Activated T-cell treated with anti-CD3 and anti-CD28 coated beads, Interleukin-2, amount 50 U/mL, for 48 hours (primary cell): Measurements from ENCODE around the gene IQGAP3.

Source experiments
- DNase-seq, 2 experiments: peaks; one replicate each; pipeline ENCODE4 v3.0.0-alpha.2; 2020

IQGAP3 gene

GRCh38 chr1:156495401-156496140 is 76.8 kb downstream of the IQGAP3 start:
- DNase-seq: peak in 1 of 2 experiments; percentile 21

GRCh38 chr1:156494309-156494895 is 78.0 kb downstream of the IQGAP3 start:
- DNase-seq: no peak

- DNase-seq: no peak
Measured at GRCh38 chr1:156493742-156494141, 78.6 kb downstream of the IQGAP3 start.

- DNase-seq: no peak
Measured at GRCh38 chr1:156493154-156493631, 79.2 kb downstream of the IQGAP3 start.

- DNase-seq: no peak
Measured at GRCh38 chr1:156492591-156493080, 79.7 kb downstream of the IQGAP3 start.

- DNase-seq: no peak
Measured at GRCh38 chr1:156492013-156492590, 80.3 kb downstream of the IQGAP3 start.

- no peak for DNase-seq
Measured at GRCh38 chr1:156491151-156491949, 81.0 kb downstream of the IQGAP3 start.

GRCh38 chr1:156490401-156491032 is 81.8 kb downstream of the IQGAP3 start:
- DNase-seq: no peak

GRCh38 chr1:156489935-156490293 is 82.5 kb downstream of the IQGAP3 start:
- DNase-seq: no peak

- DNase-seq: peak; percentile 66 to 70
Measured at GRCh38 chr1:156489166-156489934, 83.0 kb downstream of the IQGAP3 start.

GRCh38 chr1:156488566-156489165 is 83.7 kb downstream of the IQGAP3 start:
- DNase-seq: peak; percentile 65 to 69

- peak; percentile 69 to 70 for DNase-seq
Measured at GRCh38 chr1:156487862-156488261, 84.5 kb downstream of the IQGAP3 start.

GRCh38 chr1:156486421-156487344 is 85.7 kb downstream of the IQGAP3 start:
- DNase-seq: no peak

- no peak for DNase-seq
Measured at GRCh38 chr1:156485984-156486383, 86.4 kb downstream of the IQGAP3 start.

GRCh38 chr1:156484480-156485058 is 87.8 kb downstream of the IQGAP3 start:
- DNase-seq: no peak

GRCh38 chr1:156483397-156483796 is 89.0 kb downstream of the IQGAP3 start:
- no peak for DNase-seq

- no peak for DNase-seq
Measured at GRCh38 chr1:156482276-156482675, 90.1 kb downstream of the IQGAP3 start.

- DNase-seq: peak in 1 of 2 experiments; percentile 62
Measured at GRCh38 chr1:156481527-156481926, 90.8 kb downstream of the IQGAP3 start.

GRCh38 chr1:156480411-156481192 is 91.8 kb downstream of the IQGAP3 start:
- peak; percentile 81 to 85 for DNase-seq
